ENCODE data around the gene ANKRD9.

DNA sequence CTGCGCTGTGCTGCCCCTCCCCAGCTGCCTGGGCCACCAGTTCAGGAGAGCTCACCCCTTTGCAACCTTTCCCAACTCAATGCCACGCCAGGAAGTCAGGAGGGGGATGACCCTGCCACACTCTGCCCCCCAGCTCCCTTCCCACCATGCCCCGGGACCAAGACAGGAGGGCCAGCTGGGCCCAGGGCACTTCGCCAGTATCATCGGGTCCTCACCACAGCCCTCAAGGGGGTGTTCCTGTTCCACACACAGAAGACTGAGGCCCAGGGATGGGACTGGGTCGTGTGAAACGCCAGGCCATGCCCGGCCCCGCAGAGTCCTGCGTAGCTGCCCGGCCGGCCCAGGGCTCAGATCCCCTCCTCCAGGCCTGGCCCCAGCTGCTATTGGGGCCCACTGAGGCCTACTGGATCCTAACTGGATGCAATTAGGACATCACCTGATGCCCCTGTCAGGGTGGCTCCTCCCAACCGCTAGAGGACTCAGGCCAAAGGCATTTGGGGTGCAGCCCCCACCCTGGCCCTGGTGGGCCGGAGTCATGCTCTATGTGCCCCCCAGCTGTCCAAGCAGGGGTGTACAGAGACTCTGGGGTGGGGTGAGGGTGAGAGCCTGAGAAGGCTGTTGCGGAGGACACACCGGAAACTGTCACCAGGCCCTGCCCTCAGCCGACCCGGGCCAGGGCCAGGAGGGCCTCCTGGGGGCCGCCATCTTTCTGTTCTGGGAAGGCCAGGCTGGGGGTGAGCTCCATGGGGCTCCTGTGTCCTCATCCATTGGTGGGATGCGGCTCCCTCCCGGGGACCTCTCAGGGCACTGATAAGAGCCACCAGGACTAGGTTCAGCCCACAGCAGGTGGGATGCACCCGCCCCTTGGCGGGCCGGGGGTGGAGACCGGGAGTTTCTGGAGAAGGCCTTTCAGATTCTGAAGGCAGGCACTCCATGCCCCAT is 29.3 kb upstream of the ANKRD9 start:
- TF ChIP-seq, protein P1, sequence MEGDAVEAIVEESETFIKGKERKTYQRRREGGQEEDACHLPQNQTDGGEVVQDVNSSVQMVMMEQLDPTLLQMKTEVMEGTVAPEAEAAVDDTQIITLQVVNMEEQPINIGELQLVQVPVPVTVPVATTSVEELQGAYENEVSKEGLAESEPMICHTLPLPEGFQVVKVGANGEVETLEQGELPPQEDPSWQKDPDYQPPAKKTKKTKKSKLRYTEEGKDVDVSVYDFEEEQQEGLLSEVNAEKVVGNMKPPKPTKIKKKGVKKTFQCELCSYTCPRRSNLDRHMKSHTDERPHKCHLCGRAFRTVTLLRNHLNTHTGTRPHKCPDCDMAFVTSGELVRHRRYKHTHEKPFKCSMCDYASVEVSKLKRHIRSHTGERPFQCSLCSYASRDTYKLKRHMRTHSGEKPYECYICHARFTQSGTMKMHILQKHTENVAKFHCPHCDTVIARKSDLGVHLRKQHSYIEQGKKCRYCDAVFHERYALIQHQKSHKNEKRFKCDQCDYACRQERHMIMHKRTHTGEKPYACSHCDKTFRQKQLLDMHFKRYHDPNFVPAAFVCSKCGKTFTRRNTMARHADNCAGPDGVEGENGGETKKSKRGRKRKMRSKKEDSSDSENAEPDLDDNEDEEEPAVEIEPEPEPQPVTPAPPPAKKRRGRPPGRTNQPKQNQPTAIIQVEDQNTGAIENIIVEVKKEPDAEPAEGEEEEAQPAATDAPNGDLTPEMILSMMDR (IDR thresholded peaks at IDR 0.05 in 8 of 11, conservative IDR thresholded peaks at IDR 0.05 in 3 of 11), result no peak
- no peak for TF ChIP-seq POLR2AphosphoS5 (IDR thresholded peaks at IDR 0.05)
- TF ChIP-seq POLR2A (IDR thresholded peaks at IDR 0.05), result no peak

Data from spleen (tissue), 7 donors.